ENCODE measurements around the gene LCN6.
"Not testable (repeated sequence)": the region's sequence is repeated elsewhere in the genome, so short reads cannot be mapped to it uniquely, and the experiment has no call there.

Gene LCN6

DNA sequence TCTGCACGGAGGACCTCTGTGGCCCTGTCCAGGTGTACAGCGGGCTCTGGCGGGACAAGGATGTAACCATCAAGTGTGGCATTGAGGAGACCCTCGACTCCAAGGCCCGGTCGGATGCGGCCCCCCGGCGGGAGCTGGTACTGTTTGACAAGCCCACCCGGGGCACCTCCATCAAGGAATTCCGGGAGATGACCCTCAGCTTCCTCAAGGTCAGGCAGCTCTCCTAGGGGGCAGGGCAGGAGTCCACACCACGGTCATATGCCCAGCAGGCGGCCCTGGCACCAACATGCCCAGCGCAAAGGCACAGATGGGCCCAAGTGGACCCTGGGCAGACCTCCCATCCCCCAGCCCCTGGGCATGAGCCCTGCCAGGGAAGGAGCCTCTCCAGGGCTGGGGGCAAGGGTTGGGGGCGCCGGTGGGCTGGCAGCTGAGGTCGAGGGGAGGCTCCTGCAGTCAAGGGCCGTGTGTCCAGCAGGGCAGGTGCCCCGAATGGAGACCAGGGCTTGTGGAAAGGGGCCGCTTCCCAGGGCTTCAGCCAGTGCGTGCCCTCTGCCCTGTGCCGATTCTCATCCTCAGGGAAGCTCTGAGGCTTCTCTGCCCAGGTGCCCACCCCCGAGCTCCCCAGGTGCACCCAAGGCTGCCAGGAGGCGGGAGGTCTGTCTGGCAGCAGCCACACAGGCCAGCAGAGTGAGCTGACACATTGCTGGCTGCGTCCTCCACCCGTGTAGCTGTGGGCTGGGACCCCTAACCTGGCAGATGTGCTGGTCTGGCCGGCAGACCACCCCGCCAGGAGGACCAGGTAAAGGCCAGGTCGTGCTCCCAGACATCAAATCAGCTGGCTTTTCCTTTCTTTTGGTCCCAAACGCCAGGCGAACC lies 26.0 kb downstream of the LCN6 start:
- DNase-seq: no peak

DNA sequence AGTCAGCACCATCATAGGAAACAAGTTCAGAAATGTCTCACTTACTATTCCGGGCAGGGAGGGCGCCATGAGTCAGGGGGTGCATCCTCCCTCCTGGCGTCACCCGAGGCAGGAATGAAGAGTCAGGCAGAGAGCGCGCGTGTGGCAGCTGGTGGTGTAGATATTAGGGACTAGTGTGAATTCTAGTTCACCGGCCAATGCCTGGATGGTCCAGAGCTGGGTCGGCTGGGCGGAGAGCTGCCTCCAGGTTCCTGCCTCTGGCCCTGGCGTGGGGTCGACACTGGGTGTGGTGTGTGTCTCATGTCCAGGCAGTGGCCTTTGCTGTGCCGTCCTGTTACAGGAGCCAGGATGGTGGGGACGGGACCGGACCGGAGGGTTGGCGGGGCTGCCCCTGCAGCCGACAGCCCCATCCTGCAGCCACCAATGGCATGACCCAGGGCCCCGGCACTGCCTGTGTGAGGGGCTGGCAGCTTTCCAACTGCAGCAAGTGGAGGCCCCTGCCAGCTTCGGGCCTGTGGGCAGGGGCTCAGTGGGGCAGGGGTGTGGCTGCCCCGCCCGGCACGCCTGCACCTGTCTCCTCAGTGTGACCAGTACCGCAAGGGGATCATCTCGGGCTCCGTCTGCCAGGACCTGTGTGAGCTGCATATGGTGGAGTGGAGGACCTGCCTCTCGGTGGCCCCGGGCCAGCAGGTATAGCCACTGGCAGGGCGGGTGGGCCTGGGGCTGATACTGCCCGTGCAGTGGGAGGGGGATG lies 26.8 kb downstream of the LCN6 start:
- no peak for DNase-seq

DNA sequence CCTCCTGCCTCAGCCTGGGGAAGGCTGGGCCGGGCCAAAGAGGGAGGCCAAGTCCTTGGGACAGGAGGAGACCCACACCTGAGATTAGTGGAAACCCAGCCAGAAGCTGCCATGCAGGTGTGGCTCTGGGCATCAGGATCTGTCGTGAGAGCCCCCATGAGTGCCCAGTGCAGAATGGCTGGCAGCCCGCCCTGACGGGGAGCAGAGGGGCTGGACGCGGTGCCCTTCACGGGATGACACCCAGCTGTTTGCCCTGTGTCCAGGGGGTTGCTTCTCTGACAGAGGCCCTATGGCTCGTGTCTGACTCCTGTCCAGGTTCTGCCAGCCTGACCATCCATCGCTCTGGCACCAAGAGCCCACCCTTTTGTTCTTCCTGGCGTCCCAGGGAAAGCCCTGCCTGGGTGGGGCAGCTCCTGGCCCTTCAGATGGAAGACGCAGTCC lies 27.4 kb downstream of the LCN6 start:
- no peak for DNase-seq

DNA sequence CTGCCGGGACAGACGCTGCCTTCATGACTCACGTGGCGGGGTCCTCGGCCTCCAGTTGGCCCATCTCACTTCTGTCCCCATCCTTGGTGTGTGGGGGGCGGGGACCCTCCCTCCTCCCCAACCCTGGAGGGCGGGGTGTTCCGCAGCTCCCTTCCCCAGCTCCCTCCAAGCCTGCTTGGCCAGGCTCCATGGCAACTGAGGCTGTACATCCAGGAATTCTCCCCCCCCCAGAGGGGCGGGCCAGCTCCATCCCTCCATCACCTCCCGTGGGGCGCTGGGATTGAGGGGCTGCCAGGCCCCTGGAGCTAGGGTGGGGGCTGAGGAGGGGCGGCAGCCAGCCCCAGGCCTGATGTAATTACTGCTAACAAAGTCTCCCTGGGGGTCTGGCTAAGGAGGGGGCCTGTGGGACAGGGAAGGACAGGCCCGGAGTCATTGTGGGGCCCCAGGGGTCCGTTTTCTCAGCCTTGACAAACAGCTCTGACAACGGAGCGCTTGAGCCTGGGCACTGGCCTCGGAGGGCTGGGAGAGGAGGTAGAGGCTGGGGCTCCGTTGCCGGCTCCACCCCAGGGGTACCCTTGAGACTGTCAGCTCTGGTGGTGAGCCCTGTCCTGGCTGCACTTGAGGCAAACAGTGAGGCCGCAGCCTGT lies 28.0 kb downstream of the LCN6 start:
- no peak for DNase-seq

DNA sequence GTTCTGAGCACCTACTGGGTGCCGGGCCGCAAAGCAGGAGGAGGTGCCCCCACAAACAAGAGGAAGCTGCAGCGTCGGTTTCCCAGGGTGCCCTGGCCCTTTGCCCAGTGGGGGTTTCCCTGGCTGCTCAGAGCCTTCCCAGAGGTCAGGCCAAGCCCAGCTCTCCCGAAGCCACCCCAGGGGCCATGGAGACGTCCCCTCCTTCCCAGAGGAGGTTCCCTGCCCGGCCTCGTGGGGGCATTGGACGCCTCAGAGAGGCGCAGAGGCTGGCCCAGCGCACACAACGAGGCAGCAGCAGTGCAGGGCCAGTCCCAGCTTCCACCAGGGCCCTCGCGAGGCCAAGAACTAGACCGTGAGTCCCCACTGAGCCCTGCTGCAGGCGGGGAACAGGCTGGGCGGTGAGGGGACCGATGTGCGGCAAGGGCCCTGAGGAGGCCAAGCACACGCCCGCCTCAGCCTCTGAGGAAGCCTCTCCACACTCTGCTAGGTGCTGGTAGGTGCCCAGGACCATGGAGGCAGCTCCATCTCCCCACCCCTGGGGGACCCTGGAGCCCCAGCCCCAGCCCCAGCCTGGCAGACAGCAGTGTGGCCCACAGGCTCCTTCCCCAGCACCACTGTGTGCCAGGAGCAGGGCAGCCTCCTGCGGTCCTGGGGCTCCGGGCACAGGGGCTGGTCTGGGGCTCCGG lies 29.0 kb downstream of the LCN6 start:
- DNase-seq: no peak

DNA sequence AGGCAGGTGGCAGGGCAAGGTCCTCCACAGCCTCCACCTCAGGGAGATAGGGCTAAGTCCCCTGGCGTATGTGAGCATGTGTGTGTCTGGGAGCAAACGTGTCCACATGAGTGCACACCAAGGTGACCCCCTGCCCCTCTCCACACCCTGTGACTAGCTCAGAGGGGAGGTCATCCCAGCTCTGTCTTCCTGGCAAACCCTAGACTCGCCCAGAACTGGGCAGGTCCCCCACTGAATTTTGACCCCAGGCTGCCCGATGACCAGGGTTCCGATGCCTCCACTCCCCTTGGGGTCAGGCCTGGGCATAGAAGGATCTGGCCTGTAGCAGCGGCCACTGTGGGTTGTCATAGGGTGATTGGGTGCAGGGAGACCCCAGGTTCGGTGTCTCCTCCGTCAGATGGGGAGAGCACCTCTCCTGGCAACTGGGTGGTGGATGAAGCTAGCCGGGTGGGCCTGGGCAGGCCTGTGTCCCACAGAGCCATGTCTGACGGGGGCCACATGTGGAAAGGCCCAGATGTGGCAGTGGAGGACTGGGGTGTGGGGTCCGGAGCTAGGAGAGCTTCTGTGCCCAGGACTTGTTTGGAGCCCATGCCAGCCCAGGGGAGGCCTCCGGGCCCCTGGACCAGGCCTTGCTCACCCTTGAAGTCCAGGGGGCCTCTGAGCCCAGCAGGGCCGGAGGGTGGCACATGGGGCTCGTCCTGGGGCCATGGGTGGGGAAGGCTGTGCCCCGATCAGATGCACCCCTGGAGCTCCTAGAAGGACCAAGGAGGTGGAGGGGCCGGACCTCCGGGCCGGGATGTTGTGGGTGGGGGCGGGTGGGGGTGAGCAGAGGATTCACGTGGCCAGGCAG lies 29.8 kb downstream of the LCN6 start:
- no peak for DNase-seq

DNA sequence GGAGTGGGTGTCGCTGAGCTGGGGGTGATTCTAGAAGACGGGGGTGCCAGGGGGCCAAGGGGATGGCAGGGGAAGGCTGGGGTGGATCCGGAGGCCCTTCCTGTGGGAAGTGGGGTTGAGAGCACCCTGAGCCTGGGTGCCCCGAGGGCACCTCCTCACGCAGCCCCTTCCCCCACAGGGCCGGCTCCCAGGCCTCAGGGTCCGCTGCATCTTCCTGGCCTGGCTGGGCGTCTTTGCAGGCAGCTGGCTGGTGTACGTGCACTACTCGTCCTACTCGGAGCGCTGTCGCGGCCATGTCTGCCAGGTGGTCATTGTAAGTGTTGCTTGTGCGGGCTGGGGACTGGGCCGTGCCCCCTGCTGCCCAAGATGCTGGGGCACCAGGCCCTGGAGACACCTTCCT lies 30.9 kb downstream of the LCN6 start:
- no peak for DNase-seq

DNA sequence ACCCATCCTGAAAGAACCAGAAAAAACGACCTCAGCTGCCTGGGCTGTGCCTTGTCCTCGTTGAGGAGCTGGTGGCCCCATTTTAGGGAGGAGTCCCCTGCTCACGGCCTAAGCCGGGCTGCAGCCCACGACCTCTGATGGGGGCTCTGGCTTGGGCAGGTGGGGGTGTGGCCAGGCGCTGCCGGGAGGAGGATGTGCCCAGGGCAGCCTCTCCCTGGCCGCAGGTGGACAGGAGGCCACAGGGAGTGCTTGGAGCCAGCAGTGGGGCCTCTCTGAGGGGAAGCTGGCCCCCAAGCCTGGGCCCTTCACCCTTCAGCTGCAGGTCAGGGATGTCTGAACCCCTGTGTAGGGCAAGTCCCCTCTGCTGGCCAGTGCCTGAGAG lies 33.4 kb downstream of the LCN6 start:
- DNase-seq: no peak

DNA sequence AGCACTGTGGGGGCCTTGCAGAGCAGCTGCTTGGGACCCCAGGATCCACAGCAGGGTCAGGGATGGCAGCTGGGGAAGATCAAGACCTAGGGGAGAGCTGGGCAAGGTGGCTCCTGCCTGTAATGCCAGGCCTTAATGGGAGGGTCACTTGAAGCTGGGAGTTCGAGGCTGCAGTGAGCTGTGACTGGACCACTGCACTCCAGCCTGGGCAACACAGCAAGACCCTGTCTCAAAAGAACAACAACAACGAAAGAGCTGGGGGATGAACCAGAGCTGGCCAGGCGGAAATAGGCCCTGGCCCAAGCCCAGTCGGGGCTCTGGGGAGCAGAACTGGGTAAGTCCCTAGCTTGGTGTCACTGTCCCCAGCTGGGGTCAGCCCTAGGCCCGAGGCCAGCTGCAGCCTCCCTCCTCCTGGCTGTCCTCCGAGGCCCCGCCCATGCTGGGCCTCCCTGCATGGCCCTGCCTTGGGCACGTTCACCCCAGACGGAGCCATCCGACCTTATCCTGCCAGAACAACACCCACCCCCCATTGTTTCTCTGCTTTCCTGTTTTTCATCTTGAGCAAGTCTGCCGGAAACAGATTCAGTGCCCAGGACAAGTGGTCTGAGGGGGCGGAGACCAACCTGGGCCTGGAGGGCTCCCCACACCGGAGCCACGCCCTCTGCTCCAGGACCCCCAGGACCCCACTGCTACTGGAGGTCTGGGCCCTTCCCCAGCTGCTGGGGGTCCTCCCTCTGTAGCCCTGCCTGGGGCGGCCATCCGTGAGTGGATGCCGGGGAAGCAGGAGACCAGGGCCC lies 34.0 kb downstream of the LCN6 start:
- no peak for DNase-seq

DNA sequence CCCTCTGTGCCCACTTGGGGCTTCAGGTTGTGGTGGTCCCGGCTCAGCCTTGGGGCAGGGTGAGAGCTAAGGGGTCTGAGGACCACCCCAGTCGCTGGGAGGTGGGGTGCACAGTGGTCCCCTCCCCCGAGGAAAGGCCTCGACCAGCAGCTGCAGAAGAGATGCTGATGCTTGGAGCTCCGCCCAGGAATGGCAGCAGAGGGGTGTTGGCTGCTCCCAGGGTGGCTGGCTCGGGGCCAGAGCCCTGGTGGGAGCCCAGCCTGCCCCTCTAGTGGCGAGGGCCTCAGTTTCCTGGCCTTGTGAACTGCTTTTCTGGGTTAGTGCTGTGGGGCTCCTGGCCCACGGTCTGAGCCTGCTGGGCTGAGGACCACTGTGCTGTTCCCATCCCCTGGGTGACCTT lies 34.8 kb downstream of the LCN6 start:
- no peak for DNase-seq

DNA sequence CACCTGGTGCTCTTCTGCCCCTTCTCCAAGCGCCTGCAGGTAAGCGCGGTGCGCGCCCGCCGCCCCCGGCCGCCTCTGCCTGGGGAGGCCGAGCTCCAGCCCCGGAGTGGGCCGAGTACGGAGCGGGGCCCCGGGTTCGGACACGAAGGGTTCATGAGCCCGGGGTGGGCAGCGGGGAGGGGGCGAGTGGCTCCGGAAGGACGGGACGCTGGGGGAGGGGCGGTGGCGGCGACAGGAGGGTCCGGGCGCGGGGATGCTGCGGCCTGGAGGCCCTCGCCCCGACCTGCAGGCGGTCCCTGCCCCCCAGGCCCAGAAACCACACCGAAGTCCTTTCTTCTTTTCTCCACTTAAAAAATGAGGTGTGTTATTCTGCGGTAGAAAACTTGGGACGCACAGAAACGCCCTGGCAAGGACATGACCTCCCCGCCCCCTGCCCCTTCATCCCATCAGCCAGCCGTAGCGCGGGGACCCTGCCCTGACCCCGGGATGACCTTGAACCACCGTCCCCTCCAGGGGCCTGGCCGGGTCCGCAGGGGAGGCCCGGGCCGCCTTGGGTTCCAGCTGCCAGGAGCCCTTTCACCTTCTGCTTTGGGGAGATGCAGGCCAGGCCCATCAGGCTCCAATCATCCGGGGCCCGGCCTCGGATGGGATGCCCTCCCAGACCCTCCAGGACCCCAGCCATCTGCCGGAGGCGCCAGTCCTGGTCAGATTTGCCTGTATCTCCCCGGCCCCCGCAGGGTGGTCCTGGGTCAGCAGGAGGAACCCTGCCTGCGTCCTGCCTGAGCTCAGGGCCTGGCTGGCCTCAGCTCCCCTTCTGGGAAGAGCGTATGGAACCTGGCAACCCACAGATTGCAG lies 35.4 kb downstream of the LCN6 start:
- DNase-seq: no peak

DNA sequence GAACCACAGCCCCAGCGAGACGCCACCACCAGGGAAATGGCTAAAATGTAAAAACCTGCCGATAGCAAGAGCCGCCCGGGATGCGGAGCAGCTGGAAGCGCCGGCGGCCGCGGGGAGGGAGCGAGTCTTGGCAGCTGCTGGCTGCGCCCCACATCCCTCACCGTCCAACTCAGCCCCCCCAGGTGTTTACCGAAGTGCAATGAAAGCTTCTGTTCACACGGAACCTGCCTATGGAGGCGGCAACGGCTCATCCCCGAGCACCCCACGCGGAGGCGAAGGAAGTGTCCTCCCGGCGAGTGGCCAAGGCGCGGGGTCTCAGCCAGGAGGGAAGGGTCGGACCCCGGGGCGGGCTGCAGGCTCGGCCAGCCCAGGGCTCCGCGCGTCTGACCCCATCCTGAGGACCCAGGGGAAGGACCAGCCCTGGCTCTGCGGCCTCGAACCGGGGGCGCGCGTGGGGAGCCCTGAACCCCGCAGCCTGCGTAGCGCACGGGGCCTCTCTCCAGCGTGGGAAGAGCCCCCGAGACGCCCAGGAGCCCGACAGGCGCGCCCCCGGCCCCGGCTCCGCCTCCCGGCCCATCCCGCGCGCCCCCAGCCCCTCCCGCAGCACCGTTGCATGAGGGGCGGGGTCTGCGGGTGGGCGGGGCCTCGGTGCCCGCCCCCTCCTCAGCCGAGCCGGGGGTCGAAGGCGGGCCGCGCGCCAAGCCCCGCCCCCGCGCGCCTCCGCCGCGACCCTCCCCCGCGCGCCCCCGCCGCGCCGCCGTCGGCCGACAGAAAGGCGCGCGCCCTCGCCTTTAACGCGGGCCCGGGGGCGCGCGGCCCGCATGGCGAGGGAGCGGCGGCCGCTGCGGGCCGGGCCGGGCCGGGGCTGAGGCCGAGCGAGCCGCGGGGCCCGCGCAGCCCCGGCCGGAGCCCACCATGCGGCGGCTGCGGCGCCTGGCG lies 36.3 kb downstream of the LCN6 start, which contains the start of gene DIPK1B:
TSS of gene DIPK1B (plus strand) at position 822 of the 939 bp plus-strand sequence. CDS start at position 916, 94 bp downstream.
- DNase-seq: no peak

DNA sequence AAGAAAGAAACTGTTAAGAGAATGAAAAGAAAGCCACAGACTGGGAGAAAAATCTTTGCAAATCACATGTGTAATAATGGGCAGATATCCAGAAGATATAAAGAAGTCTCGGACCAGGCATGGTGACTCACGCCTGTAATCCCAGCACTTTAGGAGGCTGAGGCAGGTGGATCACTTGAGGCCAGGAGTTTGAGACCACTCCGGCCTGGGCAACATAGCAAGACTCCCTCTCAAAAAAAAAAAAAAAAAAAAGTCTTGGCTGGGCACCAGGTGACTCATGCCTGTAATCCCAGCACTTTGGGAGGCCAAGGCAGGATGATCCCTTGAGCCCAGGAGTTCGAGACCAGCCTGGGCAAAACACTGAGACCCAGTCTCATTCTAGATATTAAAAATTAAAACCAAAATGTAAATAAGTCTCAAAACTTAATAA lies 37.1 kb downstream of the LCN6 start:
- not testable (repeated sequence) for DNase-seq

DNA sequence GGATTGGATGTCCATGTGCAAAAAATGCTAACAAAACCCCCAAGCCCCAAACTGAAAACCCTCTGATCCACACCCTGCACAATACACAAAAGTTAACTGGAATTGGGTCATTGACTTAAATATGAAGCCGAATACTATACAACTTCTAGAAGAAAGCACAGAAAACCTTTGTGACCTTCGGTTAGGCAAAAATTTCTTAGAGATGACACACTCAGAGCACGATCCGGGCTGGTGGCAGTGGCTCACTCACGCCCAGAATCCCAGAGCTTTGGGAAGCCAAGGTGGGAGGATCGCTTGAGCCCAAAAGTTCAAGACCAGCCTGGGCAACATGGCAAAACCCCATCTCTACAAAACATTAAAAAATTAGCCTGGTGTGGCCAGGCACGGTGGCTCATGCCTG lies 37.8 kb downstream of the LCN6 start:
- DNase-seq: no peak

DNA sequence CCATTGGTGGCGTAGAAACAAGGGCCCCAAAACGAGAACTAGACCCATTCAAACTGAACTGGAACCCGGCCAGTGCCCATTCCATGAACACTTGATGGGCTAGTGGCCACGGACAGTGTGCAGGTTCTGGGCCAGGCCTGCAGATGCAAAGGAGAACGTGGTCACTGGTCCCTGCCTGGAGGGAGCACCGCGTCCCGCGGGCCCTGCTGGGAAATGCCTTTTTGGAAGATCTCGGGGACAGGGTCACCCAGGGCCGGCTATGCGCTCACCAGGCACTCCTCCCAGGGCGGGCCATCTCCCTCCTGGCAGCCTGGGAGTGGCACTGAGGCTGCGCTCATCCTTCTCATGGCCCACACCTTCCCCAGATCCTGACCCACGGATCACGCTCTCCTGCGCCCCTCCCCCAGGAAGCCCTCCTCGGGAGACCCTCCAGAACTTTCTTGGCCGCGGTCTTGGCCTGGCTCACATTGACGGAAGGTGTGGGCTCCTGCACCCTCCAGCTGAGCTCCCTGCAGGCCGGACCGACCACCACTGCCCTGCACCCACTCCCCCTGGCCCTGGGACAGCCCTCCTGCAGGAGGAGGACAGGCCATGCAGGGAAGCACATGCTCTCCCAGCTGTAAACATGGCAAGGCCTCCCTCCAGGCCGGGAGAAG lies 38.7 kb downstream of the LCN6 start:
- no peak for DNase-seq

DNA sequence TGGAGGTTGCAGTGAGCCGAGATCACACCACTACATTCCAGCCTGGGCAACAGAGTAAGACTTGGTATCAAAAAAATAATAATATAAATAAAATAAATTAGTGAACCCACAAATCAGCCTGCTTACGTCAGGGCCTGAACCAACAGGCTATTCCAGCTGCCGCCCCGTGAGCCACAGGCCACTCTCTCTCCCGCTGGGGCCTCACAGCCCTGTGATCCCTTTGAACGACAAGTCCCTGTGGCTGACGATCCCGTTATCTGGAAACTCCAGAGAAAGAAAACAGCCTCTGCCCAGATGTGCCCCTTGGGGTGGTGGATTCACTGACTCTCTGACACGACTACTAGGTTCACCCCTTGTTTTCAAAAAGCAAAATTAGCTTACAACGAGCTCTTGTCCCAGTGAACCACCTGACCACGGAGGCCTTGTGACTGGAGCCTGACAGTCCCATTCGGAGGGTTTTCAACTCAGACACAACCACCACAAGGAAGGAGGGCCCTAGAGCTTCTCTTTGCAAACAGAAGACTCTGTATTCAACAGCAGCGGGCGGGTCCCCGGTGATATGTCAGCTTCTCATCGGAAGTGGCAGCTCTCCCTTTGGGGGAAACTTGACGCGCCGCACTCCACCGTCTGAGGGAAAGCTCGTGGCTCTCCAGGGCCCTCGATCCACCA lies 40.3 kb downstream of the LCN6 start:
- DNase-seq: no peak

DNA sequence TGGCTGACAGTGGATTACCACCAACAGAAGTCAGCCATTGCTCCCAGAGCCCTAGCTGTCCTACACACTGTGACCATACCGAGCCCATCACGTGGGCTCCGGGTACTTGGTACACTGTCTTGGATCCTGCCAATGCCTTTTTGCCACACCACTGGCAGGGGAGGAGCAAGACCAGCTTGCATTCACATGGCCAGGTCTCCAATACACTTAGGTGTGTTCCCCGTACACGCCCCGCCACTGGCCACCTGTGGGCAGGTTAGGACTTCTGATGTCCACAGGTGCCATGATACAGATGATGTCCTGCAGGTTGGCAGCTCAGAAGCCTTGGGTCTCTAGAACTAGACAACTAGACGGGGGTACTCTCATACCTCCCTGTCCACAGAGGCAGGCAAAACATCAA lies 41.3 kb downstream of the LCN6 start:
- DNase-seq: no peak

DNA sequence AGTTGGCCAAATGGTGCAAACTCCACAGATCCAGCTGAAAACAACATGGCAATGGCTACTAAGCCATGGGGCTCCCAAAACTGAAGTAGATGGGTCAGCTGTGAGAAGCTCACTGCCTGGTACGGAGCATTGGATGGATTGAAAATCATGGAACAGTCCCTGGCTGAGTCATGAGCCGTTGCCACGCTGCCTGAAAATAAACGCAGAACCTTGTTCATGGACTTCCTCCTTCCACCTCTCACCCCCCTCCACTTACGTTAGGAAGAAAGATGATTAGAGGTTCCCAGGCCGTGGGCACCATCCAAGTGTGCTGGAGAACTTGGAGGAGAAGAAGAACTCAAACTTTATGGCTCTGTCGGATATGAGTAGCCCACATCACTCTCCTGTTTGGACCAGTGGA lies 42.8 kb downstream of the LCN6 start:
- DNase-seq: no peak

Data from effector CD4-positive, alpha-beta T cell (primary cell).